ENCODE measurements around the gene HCRT.
A peak's percentile ranks its signal among the peaks of the same experiment; 100 is the strongest.
"Not testable (repeated sequence)": the region's sequence is repeated elsewhere in the genome, so short reads cannot be mapped to it uniquely, and the experiment has no call there.

HCRT gene

GRCh38 chr17:42225646-42226045 lies 40.4 kb upstream of the HCRT start:
- peaks cover 6% of the 10 kb centered on the region for H3K36me3 ChIP-seq (replicated peaks)
- no peaks in the 10 kb centered on the region for H3K27me3 ChIP-seq (replicated peaks)
- TF ChIP-seq CTCF (IDR thresholded peaks at IDR 0.05; ENCODE audit: low read depth, low read length, missing control alignments) = no peak
- no peak overlapping the region for H3K27ac ChIP-seq
- in situ Hi-C loops (cut with HindIII; ENCODE audit: low pct_ligation_motif_present, low sequenced_read_pairs) = no loop called here
- no peak overlapping the region for H3K4me3 ChIP-seq (ENCODE audit: low read depth, low read length)
- DNase-seq = no peak

DNA sequence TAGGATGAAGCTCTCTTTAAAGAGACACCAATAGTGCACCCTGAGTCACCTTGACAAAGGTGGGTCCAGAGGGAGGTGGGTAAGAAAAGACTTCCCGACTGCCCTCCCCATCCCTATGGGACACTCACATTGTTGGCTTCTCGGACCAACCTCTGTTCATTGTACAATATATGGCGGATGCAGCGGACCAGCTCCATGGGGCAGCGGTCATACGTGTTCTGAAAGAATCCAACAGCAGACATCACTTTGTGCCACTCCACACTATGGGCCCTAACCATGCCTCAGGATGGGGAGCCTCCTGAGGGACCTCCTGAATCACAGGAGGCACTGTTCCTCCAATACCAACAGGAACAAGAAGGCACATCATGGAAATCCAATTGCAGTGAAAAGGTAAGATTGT lies 39.4 kb upstream of the HCRT start:
- Histone ChIP-seq H3K4me3 (ENCODE audit: low read depth, low read length) (no peak overlapping the region), H3K27me3 (replicated peaks) (no peaks in the 10 kb centered on the region), H3K27ac (no peak overlapping the region), H3K36me3 (replicated peaks) (peaks cover 6% of the 10 kb centered on the region)
- in situ Hi-C loops (cut with HindIII; ENCODE audit: low pct_ligation_motif_present, low sequenced_read_pairs) = no loop called here
- no peak for DNase-seq
- TF ChIP-seq CTCF (IDR thresholded peaks at IDR 0.05; ENCODE audit: low read depth, low read length, missing control alignments) = no peak

- in situ Hi-C loops (cut with HindIII; ENCODE audit: low pct_ligation_motif_present, low sequenced_read_pairs) = no loop called here
- TF ChIP-seq CTCF (IDR thresholded peaks at IDR 0.05; ENCODE audit: low read depth, low read length, missing control alignments) = peak; percentile 88
- Histone ChIP-seq H3K4me3 (ENCODE audit: low read depth, low read length) (no peak overlapping the region), H3K27ac (no peak overlapping the region), H3K27me3 (replicated peaks) (no peaks in the 10 kb centered on the region), H3K36me3 (replicated peaks) (peaks cover 17% of the 10 kb centered on the region)
- DNase-seq = peak; percentile 48
Measured at GRCh38 chr17:42221886-42222745, 36.9 kb upstream of the HCRT start.

DNA sequence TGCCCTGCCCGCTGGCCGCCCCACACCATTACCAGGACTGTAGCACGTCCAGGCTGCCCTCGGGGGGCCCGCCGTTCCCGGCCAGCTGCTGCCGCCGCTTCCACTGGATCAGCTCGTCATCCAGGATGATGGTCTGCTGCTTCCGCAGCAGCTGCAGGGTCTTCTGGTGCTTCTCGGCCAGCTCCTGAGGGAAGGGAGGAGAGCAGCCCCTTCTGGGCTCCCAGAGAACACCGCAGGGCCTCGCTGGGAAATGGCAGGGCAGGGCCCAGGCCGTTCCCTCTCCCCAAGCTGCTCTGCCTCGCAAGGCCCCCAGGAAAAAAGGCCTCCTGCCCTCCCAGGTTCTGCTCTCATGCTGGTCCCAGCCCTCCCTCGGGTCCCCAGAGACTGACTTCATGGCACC lies 34.0 kb upstream of the HCRT start:
- peaks cover 35% of the 10 kb centered on the region for H3K36me3 ChIP-seq (replicated peaks)
- H3K27me3 ChIP-seq (replicated peaks); H3K27ac ChIP-seq; H3K4me3 ChIP-seq (ENCODE audit: low read depth, low read length); in situ Hi-C loops (cut with HindIII; ENCODE audit: low pct_ligation_motif_present, low sequenced_read_pairs); DNase-seq: not testable (repeated sequence)

GRCh38 chr17:42214156-42214555 lies 28.9 kb upstream of the HCRT start:
- no peak for TF ChIP-seq CTCF (IDR thresholded peaks at IDR 0.05; ENCODE audit: low read depth, low read length, missing control alignments)
- in situ Hi-C loops (cut with HindIII; ENCODE audit: low pct_ligation_motif_present, low sequenced_read_pairs) = no loop called here
- peaks cover 48% of the 10 kb centered on the region for H3K36me3 ChIP-seq (replicated peaks)

DNA sequence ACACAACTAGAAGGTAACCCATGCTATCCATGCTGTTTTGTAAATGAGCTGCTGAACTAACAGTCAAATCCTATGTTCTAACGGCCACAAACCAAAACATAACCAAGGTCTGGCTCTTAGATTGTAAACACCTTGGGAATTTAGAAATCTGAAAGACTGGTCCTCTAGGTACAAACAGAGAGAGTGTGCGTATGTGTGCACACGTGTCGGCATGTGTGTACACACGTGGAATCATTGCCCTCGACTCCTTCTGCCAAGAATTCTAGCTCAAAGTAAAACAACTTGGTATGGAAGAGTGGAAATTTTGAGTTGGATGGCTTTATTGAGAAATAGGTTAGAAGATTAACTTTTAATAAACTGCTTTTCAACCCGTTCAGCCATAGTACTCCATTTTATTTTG lies 27.1 kb upstream of the HCRT start:
- Histone ChIP-seq H3K27ac (no peak overlapping the region), H3K27me3 (replicated peaks) (no peaks in the 10 kb centered on the region), H3K4me3 (ENCODE audit: low read depth, low read length) (no peak overlapping the region), H3K36me3 (replicated peaks) (peaks cover 46% of the 10 kb centered on the region)
- DNase-seq = no peak
- no peak for TF ChIP-seq CTCF (IDR thresholded peaks at IDR 0.05; ENCODE audit: low read depth, low read length, missing control alignments)
- in situ Hi-C loops (cut with HindIII; ENCODE audit: low pct_ligation_motif_present, low sequenced_read_pairs) = no loop called here

More at GRCh38 chr17:42214156-42214555, 28.9 kb upstream of the HCRT start:
- H3K27ac ChIP-seq = no peak overlapping the region
- DNase-seq = no peak
- no peak overlapping the region for H3K4me3 ChIP-seq (ENCODE audit: low read depth, low read length)
- H3K27me3 ChIP-seq (replicated peaks) = no peaks in the 10 kb centered on the region

- in situ Hi-C loops (cut with HindIII; ENCODE audit: low pct_ligation_motif_present, low sequenced_read_pairs); H3K4me3 ChIP-seq (ENCODE audit: low read depth, low read length); H3K27ac ChIP-seq; H3K27me3 ChIP-seq (replicated peaks); DNase-seq: not testable (repeated sequence)
- H3K36me3 ChIP-seq (replicated peaks) = peaks cover 44% of the 10 kb centered on the region
Measured at GRCh38 chr17:42211921-42212341, 26.7 kb upstream of the HCRT start.
